Measurements from ENCODE around the gene RAI14. TPM values are rescaled to one million over a fixed set of nuclear protein-coding genes. Genes with fewer than 3 reads are reported as not detected.
"Not testable (repeated sequence)": the region's sequence is repeated elsewhere in the genome, so short reads cannot be mapped to it uniquely, and the experiment has no call there.

The RAI14 gene
- total and polyA plus RNA-seq, 7 experiments from 2014 or later, result 0.32 to 0.98 (median 0.89) TPM; not detected in 4

DNA sequence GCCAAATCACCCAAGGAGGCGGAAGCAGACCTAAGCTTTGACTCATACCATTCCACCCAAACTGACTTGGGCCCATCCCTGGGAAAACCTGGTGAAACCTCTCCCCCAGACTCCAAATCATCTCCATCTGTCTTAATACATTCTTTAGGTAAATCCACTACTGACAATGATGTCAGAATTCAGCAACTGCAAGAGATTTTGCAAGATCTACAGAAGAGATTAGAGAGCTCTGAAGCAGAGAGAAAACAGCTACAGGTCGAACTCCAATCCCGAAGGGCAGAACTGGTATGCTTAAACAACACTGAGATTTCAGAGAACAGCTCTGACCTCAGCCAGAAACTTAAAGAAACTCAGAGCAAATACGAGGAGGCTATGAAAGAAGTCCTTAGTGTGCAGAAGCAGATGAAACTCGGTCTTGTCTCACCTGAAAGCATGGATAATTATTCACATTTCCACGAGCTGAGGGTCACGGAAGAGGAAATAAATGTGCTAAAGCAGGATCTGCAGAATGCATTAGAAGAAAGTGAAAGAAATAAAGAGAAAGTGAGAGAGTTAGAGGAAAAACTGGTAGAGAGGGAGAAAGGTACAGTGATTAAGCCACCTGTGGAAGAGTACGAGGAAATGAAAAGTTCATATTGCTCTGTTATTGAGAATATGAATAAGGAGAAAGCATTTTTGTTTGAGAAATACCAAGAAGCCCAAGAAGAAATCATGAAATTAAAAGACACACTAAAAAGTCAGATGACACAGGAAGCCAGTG is 167.0 kb downstream of the RAI14 start:
- no peak overlapping the region for H3K27ac Mint-ChIP-seq
- no peaks in the 10 kb centered on the region for H3K36me3 Mint-ChIP-seq

GRCh38 chr5:34826347-34826746 is 170.2 kb downstream of the RAI14 start:
- no peaks in the 10 kb centered on the region for H3K36me3 Mint-ChIP-seq
- H3K27me3 Mint-ChIP-seq, result peaks cover 0 to 16% (median 6%) of the 10 kb centered on the region in 5 donors
- peaks cover 0 to 5% (median 0%) of the 10 kb centered on the region in 7 donors for H3K4me1 Mint-ChIP-seq
- intact Hi-C loops (cut with micrococcal nuclease), result no loop called here
- ATAC-seq (no peak), DNase-seq (no peak)
- Histone ChIP-seq H3K27ac (ENCODE audit: low read depth, low read length) (no peak overlapping the region), H3K27me3 (ENCODE audit: control insufficient read depth in 2 of 2, insufficient read depth in 2 of 2, low read length in 2 of 2) (no peaks in the 10 kb centered on the region), H3K4me3 (ENCODE audit: low read length) (no peak overlapping the region), H3K36me3 (ENCODE audit: control insufficient read depth in 2 of 3, insufficient read depth in 3 of 3, low read length in 3 of 3) (no peaks in the 10 kb centered on the region), H3K9me3 (ENCODE audit: control insufficient read depth in 2 of 3, low read length in 3 of 3) (no peaks in the 10 kb centered on the region), H3K4me1 (ENCODE audit: control insufficient read depth in 2 of 2, insufficient read depth in 2 of 2, low read length in 2 of 2) (no peaks in the 10 kb centered on the region)
- CTCF ChIA-PET, result no interaction called here
- POLR2A ChIA-PET, result no interaction called here
- peaks cover 0 to 3% (median 0%) of the 10 kb centered on the region in 11 donors for H3K9me3 Mint-ChIP-seq
- no peak overlapping the region for H3K4me3 Mint-ChIP-seq
- no peak overlapping the region for H3K27ac Mint-ChIP-seq

More for the DNA sequence above, 167.0 kb downstream of the RAI14 start:
- H3K36me3 ChIP-seq (ENCODE audit: control insufficient read depth in 2 of 3, insufficient read depth in 3 of 3, low read length in 3 of 3), result no peaks in the 10 kb centered on the region
- intact Hi-C loops (cut with micrococcal nuclease), result no loop called here
- no peaks in the 10 kb centered on the region for H3K9me3 ChIP-seq (ENCODE audit: control insufficient read depth in 2 of 3, low read length in 3 of 3)
- POLR2A ChIA-PET, result no interaction called here
- no peak overlapping the region for H3K27ac ChIP-seq (ENCODE audit: low read depth, low read length)
- CTCF ChIA-PET, result interaction anchor here (1.0 kb wide), 1 partner anchor 368 kb away, joined by 3 read pairs; no protein-coding TSS in a partner anchor
- Mint-ChIP-seq H3K4me1 (peaks cover 0 to 5% (median 0%) of the 10 kb centered on the region in 7 donors), H3K27me3 (peaks cover 0 to 16% (median 10%) of the 10 kb centered on the region in 5 donors), H3K4me3 (no peak overlapping the region), H3K9me3 (peaks cover 0 to 2% (median 0%) of the 10 kb centered on the region in 11 donors)
- no peaks in the 10 kb centered on the region for H3K4me1 ChIP-seq (ENCODE audit: control insufficient read depth in 2 of 2, insufficient read depth in 2 of 2, low read length in 2 of 2)
- DNase-seq (no peak), ATAC-seq (no peak)
- no peaks in the 10 kb centered on the region for H3K27me3 ChIP-seq (ENCODE audit: control insufficient read depth in 2 of 2, insufficient read depth in 2 of 2, low read length in 2 of 2)
- no peak overlapping the region for H3K4me3 ChIP-seq (ENCODE audit: low read length)

DNA sequence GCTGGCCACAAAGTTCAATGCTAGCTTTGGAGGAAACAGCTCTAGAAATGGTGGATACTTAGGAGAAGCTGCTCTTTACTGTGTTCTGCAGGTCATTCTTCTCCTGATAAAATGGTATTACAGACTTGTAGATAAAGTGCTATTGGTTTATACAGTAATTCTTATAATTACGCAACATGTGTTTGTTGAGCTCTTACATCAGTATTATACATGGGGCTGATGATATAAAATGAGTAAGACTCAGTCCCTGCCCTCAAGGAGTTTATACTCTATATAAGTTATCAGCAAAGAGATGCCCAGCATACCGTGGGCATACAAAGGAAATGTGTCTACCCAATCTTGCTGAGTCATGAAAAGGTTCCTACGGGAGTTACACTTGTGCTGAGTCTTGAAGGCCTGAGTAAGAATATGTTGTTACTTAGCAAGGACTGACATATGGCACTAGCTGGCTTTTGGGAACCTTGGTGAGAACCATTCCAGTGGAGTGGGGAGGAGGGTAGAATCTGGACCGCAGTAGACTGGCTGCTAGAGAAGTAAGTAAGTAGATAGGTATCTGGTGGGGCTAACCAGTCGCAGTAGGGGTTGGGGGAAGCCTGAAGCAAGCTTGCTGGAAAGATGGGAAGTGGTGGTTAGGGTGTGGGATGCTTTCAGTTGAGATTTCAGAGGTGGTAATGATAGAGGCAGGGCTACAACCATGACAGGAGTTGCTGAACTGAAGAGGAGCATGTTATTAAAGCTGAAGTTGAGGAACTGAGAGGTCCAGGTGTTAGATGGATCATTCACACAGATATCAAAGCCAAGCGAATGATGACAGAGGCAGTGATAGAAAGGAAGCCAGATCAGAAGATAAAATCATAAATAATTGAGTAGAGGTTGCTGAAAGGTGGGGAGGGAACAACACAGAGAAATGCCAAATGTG is 171.7 kb downstream of the RAI14 start:
- ATAC-seq, result no peak
- Histone ChIP-seq H3K36me3 (ENCODE audit: control insufficient read depth in 2 of 3, insufficient read depth in 3 of 3, low read length in 3 of 3) (no peaks in the 10 kb centered on the region), H3K4me1 (ENCODE audit: control insufficient read depth in 2 of 2, insufficient read depth in 2 of 2, low read length in 2 of 2) (no peaks in the 10 kb centered on the region), H3K9me3 (ENCODE audit: control insufficient read depth in 2 of 3, low read length in 3 of 3) (no peaks in the 10 kb centered on the region), H3K4me3 (ENCODE audit: low read length) (no peak overlapping the region), H3K27ac (ENCODE audit: low read depth, low read length) (no peak overlapping the region), H3K27me3 (ENCODE audit: control insufficient read depth in 2 of 2, insufficient read depth in 2 of 2, low read length in 2 of 2) (no peaks in the 10 kb centered on the region)
- POLR2A ChIA-PET, result no interaction called here
- DNase-seq, result no peak
- H3K9me3 Mint-ChIP-seq, result peaks cover 0 to 3% (median 0%) of the 10 kb centered on the region in 11 donors
- H3K4me1 Mint-ChIP-seq, result peaks cover 0 to 5% (median 0%) of the 10 kb centered on the region in 7 donors
- no peak overlapping the region for H3K27ac Mint-ChIP-seq
- no peak overlapping the region for H3K4me3 Mint-ChIP-seq
- H3K27me3 Mint-ChIP-seq, result peaks cover 0 to 16% (median 6%) of the 10 kb centered on the region in 5 donors
- no peaks in the 10 kb centered on the region for H3K36me3 Mint-ChIP-seq
- intact Hi-C loops (cut with micrococcal nuclease), result no loop called here
- CTCF ChIA-PET, result no interaction called here

DNA sequence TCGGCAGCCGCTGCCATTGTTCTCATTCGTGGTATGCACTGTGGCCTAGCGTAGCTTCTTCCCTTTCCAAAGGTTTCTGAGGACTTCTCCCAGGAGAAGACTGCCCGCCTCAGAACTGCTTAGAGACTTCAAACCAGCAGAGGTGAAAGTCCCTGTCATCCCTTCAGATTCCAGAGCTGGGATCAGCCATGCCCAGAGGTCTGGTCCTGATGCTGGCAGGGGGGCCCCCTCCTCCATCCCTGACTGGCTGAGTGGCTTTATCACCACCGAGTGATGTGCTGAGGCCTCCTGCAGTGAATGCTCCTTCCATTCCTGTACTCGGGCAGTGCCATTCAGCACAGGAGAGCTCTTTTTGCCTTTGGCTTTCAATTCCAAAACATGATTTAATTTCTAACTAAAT is 174.7 kb downstream of the RAI14 start:
- DNase-seq; H3K4me1 Mint-ChIP-seq; H3K9me3 Mint-ChIP-seq; ATAC-seq; CTCF ChIA-PET; POLR2A ChIA-PET; H3K27ac ChIP-seq (ENCODE audit: low read depth, low read length); H3K9me3 ChIP-seq (ENCODE audit: control insufficient read depth in 2 of 3, low read length in 3 of 3); H3K27me3 ChIP-seq (ENCODE audit: control insufficient read depth in 2 of 2, insufficient read depth in 2 of 2, low read length in 2 of 2); H3K27ac Mint-ChIP-seq; H3K36me3 ChIP-seq (ENCODE audit: control insufficient read depth in 2 of 3, insufficient read depth in 3 of 3, low read length in 3 of 3); H3K36me3 Mint-ChIP-seq; H3K4me1 ChIP-seq (ENCODE audit: control insufficient read depth in 2 of 2, insufficient read depth in 2 of 2, low read length in 2 of 2); intact Hi-C loops (cut with micrococcal nuclease); H3K4me3 ChIP-seq (ENCODE audit: low read length); H3K4me3 Mint-ChIP-seq: not testable (repeated sequence)
- peaks cover 0 to 10% (median 8%) of the 10 kb centered on the region in 5 donors for H3K27me3 Mint-ChIP-seq

GRCh38 chr5:34831303-34831702 is 175.2 kb downstream of the RAI14 start:
- no peaks in the 10 kb centered on the region for H3K4me1 ChIP-seq (ENCODE audit: control insufficient read depth in 2 of 2, insufficient read depth in 2 of 2, low read length in 2 of 2)
- H3K4me3 Mint-ChIP-seq, result no peak overlapping the region
- no peak overlapping the region for H3K27ac Mint-ChIP-seq
- H3K9me3 ChIP-seq (ENCODE audit: control insufficient read depth in 2 of 3, low read length in 3 of 3), result no peaks in the 10 kb centered on the region
- ChIA-PET CTCF (no interaction called here), POLR2A (no interaction called here)
- H3K27me3 Mint-ChIP-seq, result peaks cover 0 to 10% (median 8%) of the 10 kb centered on the region in 5 donors
- H3K27me3 ChIP-seq (ENCODE audit: control insufficient read depth in 2 of 2, insufficient read depth in 2 of 2, low read length in 2 of 2), result no peaks in the 10 kb centered on the region
- no peaks in the 10 kb centered on the region for H3K36me3 Mint-ChIP-seq
- H3K27ac ChIP-seq (ENCODE audit: low read depth, low read length), result no peak overlapping the region
- DNase-seq (no peak), ATAC-seq (no peak)
- intact Hi-C loops (cut with micrococcal nuclease), result no loop called here
- H3K4me3 ChIP-seq (ENCODE audit: low read length), result no peak overlapping the region
- H3K4me1 Mint-ChIP-seq, result no peaks in the 10 kb centered on the region
- peaks cover 0 to 3% (median 0%) of the 10 kb centered on the region in 11 donors for H3K9me3 Mint-ChIP-seq
- H3K36me3 ChIP-seq (ENCODE audit: control insufficient read depth in 2 of 3, insufficient read depth in 3 of 3, low read length in 3 of 3), result no peaks in the 10 kb centered on the region

GRCh38 chr5:34832568-34832967 is 176.4 kb downstream of the RAI14 start:
- Mint-ChIP-seq H3K27ac (no peak overlapping the region), H3K36me3 (no peaks in the 10 kb centered on the region), H3K4me1 (no peaks in the 10 kb centered on the region), H3K4me3 (no peak overlapping the region), H3K9me3 (peaks cover 0 to 3% (median 0%) of the 10 kb centered on the region in 11 donors), H3K27me3 (peaks cover 0 to 11% (median 0%) of the 10 kb centered on the region in 5 donors)
- Histone ChIP-seq H3K4me3 (ENCODE audit: low read length) (no peak overlapping the region), H3K36me3 (ENCODE audit: control insufficient read depth in 2 of 3, insufficient read depth in 3 of 3, low read length in 3 of 3) (no peaks in the 10 kb centered on the region), H3K4me1 (ENCODE audit: control insufficient read depth in 2 of 2, insufficient read depth in 2 of 2, low read length in 2 of 2) (no peaks in the 10 kb centered on the region), H3K27ac (ENCODE audit: low read depth, low read length) (no peak overlapping the region), H3K27me3 (ENCODE audit: control insufficient read depth in 2 of 2, insufficient read depth in 2 of 2, low read length in 2 of 2) (no peaks in the 10 kb centered on the region), H3K9me3 (ENCODE audit: control insufficient read depth in 2 of 3, low read length in 3 of 3) (no peaks in the 10 kb centered on the region)
- ChIA-PET CTCF (no interaction called here), POLR2A (no interaction called here)
- no peak for ATAC-seq
- DNase-seq, result no peak
- intact Hi-C loops (cut with micrococcal nuclease), result no loop called here
